ENCODE data around the gene C1QTNF5.

The C1QTNF5 gene

DNA sequence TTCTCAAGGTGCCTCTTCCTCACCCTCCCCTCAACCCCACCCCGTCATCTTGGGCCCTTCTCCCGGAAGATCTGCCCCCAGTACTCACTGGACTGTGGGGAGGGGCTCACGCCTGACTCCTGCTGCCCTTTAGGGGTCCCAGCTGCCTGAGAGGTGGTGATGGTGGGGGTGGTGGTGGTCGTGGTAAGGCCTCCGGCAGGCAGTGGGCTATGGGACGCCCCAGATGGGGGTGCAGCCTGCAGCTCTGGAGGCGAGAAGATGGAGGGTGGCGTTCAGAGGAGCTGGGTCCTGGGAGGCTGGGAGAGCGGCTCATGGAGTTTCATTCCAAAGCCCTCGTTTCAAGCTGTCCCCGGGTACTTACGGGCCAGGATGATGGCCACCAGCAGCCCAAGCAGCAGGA lies 5.0 kb upstream of the C1QTNF5 start:
- TF ChIP-seq MYC (IDR thresholded peaks at IDR 0.05; ENCODE audit: low read depth, low read length) (no peak), POLR2A (IDR thresholded peaks at IDR 0.05; ENCODE audit: extremely low read depth, insufficient read length) (no peak)
- TF ChIP-seq, protein P1, sequence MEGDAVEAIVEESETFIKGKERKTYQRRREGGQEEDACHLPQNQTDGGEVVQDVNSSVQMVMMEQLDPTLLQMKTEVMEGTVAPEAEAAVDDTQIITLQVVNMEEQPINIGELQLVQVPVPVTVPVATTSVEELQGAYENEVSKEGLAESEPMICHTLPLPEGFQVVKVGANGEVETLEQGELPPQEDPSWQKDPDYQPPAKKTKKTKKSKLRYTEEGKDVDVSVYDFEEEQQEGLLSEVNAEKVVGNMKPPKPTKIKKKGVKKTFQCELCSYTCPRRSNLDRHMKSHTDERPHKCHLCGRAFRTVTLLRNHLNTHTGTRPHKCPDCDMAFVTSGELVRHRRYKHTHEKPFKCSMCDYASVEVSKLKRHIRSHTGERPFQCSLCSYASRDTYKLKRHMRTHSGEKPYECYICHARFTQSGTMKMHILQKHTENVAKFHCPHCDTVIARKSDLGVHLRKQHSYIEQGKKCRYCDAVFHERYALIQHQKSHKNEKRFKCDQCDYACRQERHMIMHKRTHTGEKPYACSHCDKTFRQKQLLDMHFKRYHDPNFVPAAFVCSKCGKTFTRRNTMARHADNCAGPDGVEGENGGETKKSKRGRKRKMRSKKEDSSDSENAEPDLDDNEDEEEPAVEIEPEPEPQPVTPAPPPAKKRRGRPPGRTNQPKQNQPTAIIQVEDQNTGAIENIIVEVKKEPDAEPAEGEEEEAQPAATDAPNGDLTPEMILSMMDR (IDR thresholded peaks at IDR 0.05; ENCODE audit: low read depth, low read length): no peak
- no peak overlapping the region for H3K4me3 ChIP-seq (ENCODE audit: low read depth, low read length)
- no peak for DNase-seq (ENCODE audit: low read depth)

GRCh38 chr11:119344291-119345010 lies 3.8 kb upstream of the C1QTNF5 start:
- TF ChIP-seq, protein P2, sequence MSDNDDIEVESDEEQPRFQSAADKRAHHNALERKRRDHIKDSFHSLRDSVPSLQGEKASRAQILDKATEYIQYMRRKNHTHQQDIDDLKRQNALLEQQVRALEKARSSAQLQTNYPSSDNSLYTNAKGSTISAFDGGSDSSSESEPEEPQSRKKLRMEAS (IDR thresholded peaks at IDR 0.05; ENCODE audit: low read depth, low read length): no peak
- TF ChIP-seq, protein P1 (IDR thresholded peaks at IDR 0.05; ENCODE audit: low read depth, low read length): no peak
- no peak for TF ChIP-seq MYC (IDR thresholded peaks at IDR 0.05; ENCODE audit: low read depth, low read length)
- TF ChIP-seq POLR2A (IDR thresholded peaks at IDR 0.05; ENCODE audit: extremely low read depth, insufficient read length): no peak
- no peak overlapping the region for H3K4me3 ChIP-seq (ENCODE audit: low read depth, low read length)
- DNase-seq (ENCODE audit: low read depth): no peak

DNA sequence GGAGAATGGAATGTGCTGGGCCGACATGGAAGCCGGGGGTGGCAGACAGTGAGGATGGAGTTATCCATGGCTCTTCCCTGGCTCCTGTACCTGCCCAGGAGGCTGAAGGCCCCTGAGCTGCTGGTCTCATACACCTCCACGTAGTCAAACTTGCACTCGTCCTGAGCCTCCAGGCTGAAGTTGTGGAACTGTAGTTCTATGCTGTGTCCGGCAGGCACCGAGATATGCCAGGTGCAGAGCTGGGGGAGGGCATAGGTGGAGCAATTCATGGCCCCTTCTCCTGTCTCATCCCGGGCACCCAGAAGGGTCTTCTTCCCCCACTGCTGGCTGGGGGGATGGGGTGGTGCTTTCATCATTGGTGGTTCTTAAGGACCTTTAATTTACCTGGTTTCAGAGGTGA lies 3.0 kb upstream of the C1QTNF5 start:
- TF ChIP-seq MYC (IDR thresholded peaks at IDR 0.05; ENCODE audit: low read depth, low read length) (no peak), POLR2A (IDR thresholded peaks at IDR 0.05; ENCODE audit: extremely low read depth, insufficient read length) (no peak)
- TF ChIP-seq, protein P1 (IDR thresholded peaks at IDR 0.05; ENCODE audit: low read depth, low read length): no peak
- TF ChIP-seq, protein P2 (IDR thresholded peaks at IDR 0.05; ENCODE audit: low read depth, low read length): no peak
- no peak overlapping the region for H3K4me3 ChIP-seq (ENCODE audit: low read depth, low read length)
- no peak for DNase-seq (ENCODE audit: low read depth)

- DNase-seq (ENCODE audit: low read depth): no peak
- H3K4me3 ChIP-seq (ENCODE audit: low read depth, low read length): no peak overlapping the region
- TF ChIP-seq POLR2A (IDR thresholded peaks at IDR 0.05; ENCODE audit: extremely low read depth, insufficient read length): no peak
- no peak for TF ChIP-seq MYC (IDR thresholded peaks at IDR 0.05; ENCODE audit: low read depth, low read length)
- TF ChIP-seq, protein P1 (IDR thresholded peaks at IDR 0.05; ENCODE audit: low read depth, low read length): no peak
- TF ChIP-seq, protein P2 (IDR thresholded peaks at IDR 0.05; ENCODE audit: low read depth, low read length): no peak
Observed at GRCh38 chr11:119342362-119343130, 1.9 kb upstream of the C1QTNF5 start.

GRCh38 chr11:119342023-119342300 lies 1.3 kb upstream of the C1QTNF5 start:
- H3K4me3 ChIP-seq (ENCODE audit: low read depth, low read length): no peak overlapping the region
- TF ChIP-seq, protein P1 (IDR thresholded peaks at IDR 0.05; ENCODE audit: low read depth, low read length): no peak
- TF ChIP-seq, protein P2 (IDR thresholded peaks at IDR 0.05; ENCODE audit: low read depth, low read length): no peak
- TF ChIP-seq MYC (IDR thresholded peaks at IDR 0.05; ENCODE audit: low read depth, low read length): no peak
- TF ChIP-seq POLR2A (IDR thresholded peaks at IDR 0.05; ENCODE audit: extremely low read depth, insufficient read length): no peak
- DNase-seq (ENCODE audit: low read depth): no peak
